ENCODE results near the gene CPNE6. TPM values are rescaled to one million over a fixed set of nuclear protein-coding genes. Genes with fewer than 3 reads are reported as not detected.
A peak's percentile ranks its signal among the peaks of the same experiment; 100 is the strongest.

CPNE6 gene
- total and polyA plus RNA-seq, 7 donors, result 0.06 TPM; not detected in 6

- no peak for TF ChIP-seq CTCF (IDR thresholded peaks at IDR 0.05)
- no peak within 1 kb of the TSS for H3K27ac ChIP-seq
- intact Hi-C loops (cut with DNase I), result no loop called here
Observed at GRCh38 chr14:24051789-24052655, 19.3 kb upstream of the CPNE6 start, which contains the start of gene CARMIL3. Gene CARMIL3 (plus strand): TSS chr14:24052009. CDS start chr14:24052154, 145 bp downstream.

GRCh38 chr14:24052656-24053547, 18.5 kb upstream of the CPNE6 start:
- 49 to 53% (median 51%) methylated on average over 19 to 20 of the region's 20 CpGs for WGBS, 3 donors
- no peak overlapping the region for H3K27ac ChIP-seq
- intact Hi-C loops (cut with DNase I), result no loop called here
- H3K9me3 ChIP-seq, result no peaks in the 10 kb centered on the region
- H3K4me1 ChIP-seq, result peaks cover 10% of the 10 kb centered on the region
- no peak for TF ChIP-seq CTCF (IDR thresholded peaks at IDR 0.05)
- DNase-seq (no peak), ATAC-seq (no peak)
- peak overlapping the region; percentile 66 for H3K4me3 ChIP-seq
- H3K27me3 ChIP-seq (ENCODE audit: insufficient read depth in 3 of 3, low read length in 2 of 3), result peaks cover 0 to 41% (median 0%) of the 10 kb centered on the region in 3 donors
- H3K36me3 ChIP-seq (ENCODE audit: insufficient read depth in 1 of 2, low read depth in 1 of 2), result no peaks in the 10 kb centered on the region

More at GRCh38 chr14:24051789-24052655, 19.3 kb upstream of the CPNE6 start, which contains the start of gene CARMIL3:
- H3K4me3 ChIP-seq, result peak within 1 kb of the TSS; percentile 66
- peaks cover 10% of the 10 kb centered on the region for H3K4me1 ChIP-seq
- H3K27me3 ChIP-seq (ENCODE audit: insufficient read depth in 3 of 3, low read length in 2 of 3), result peaks cover 0 to 41% (median 0%) of the 10 kb centered on the region in 3 donors
- H3K9me3 ChIP-seq, result no peaks in the 10 kb centered on the region
- ATAC-seq (peak; percentile 76 to 96 (median 90)), DNase-seq (peak; percentile 67 to 78)
- WGBS, 3 donors, result 0 to 1% (median 1%) methylated on average over 68 to 92 of the region's 92 CpGs
- H3K36me3 ChIP-seq (ENCODE audit: insufficient read depth in 1 of 2, low read depth in 1 of 2), result no peaks in the 10 kb centered on the region

GRCh38 chr14:24053548-24054323, 17.6 kb upstream of the CPNE6 start:
- H3K9me3 ChIP-seq, result no peaks in the 10 kb centered on the region
- H3K4me3 ChIP-seq, result no peak overlapping the region
- ATAC-seq (no peak), DNase-seq (no peak)
- H3K4me1 ChIP-seq, result peaks cover 10% of the 10 kb centered on the region
- intact Hi-C loops (cut with DNase I), result no loop called here
- no peaks in the 10 kb centered on the region for H3K36me3 ChIP-seq (ENCODE audit: insufficient read depth in 1 of 2, low read depth in 1 of 2)
- H3K27me3 ChIP-seq (ENCODE audit: insufficient read depth in 3 of 3, low read length in 2 of 3), result peaks cover 0 to 41% (median 0%) of the 10 kb centered on the region in 3 donors
- WGBS, 3 donors, result 60 to 70% (median 69%) methylated on average over 10 of the region's 10 CpGs
- no peak for TF ChIP-seq CTCF (IDR thresholded peaks at IDR 0.05)
- H3K27ac ChIP-seq, result no peak overlapping the region

DNA sequence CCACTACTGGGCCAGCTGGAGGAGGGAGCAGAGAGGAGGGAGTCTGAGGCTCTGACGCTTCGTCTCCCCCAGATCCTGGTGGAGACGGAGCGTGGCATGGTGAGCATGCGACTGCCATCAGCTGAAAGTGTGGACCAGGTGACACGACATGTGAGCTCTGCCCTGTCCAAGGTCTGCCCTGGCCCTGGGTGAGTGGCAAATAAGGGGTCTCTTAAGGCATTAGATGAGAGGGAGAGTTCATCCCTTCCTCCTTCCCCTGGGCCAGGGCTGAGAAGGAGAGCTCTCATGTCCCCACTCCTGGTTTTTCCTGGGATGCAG, 17.1 kb upstream of the CPNE6 start:
- 74 to 90% (median 87%) methylated on average over 6 of the region's 6 CpGs for WGBS, 3 donors
- no peak overlapping the region for H3K27ac ChIP-seq
- no peaks in the 10 kb centered on the region for H3K36me3 ChIP-seq (ENCODE audit: insufficient read depth in 1 of 2, low read depth in 1 of 2)
- no peak for DNase-seq
- no peaks in the 10 kb centered on the region for H3K9me3 ChIP-seq
- peaks cover 0 to 41% (median 0%) of the 10 kb centered on the region in 3 donors for H3K27me3 ChIP-seq (ENCODE audit: insufficient read depth in 3 of 3, low read length in 2 of 3)
- TF ChIP-seq CTCF (IDR thresholded peaks at IDR 0.05), result no peak
- intact Hi-C loops (cut with DNase I), result no loop called here
- H3K4me3 ChIP-seq, result no peak overlapping the region
- ATAC-seq, result no peak
- peaks cover 10% of the 10 kb centered on the region for H3K4me1 ChIP-seq

Measured in psoas muscle (tissue), 8 donors.